HEK293T (cell line): ENCODE data around the gene LRCH4.

Experiments
- CTBP1 ChIP-seq: fragments of 450-650 bp; IDR thresholded peaks from 2 replicates; pipeline ENCODE4 v1.6.1; 2016; ENCODE audit warnings: borderline replicate concordance
- FOXM1 ChIP-seq: fragments of 450-650 bp; IDR thresholded peaks from 2 replicates; pipeline ENCODE4 v1.6.1; 2017; ENCODE audit warnings: mild to moderate bottlenecking, borderline replicate concordance
- HDGF ChIP-seq: fragments of 450-650 bp; IDR thresholded peaks from 2 replicates; pipeline ENCODE4 v1.6.1; 2017; ENCODE audit warnings: antibody characterized with exemption, borderline replicate concordance
- SP1 ChIP-seq: fragments of 450-650 bp; IDR thresholded peaks from 2 replicates; pipeline ENCODE4 v1.6.1; 2017
- TARDBP ChIP-seq: fragments of 450-650 bp; IDR thresholded peaks from 2 replicates; pipeline ENCODE4 v1.6.1; 2016

- TF ChIP-seq TARDBP (no peak), FOXM1 (no peak), HDGF (no peak), SP1 (no peak), CTBP1 (no peak)
Observed at GRCh38 chr7:100546129-100546925, 39.6 kb downstream of the LRCH4 start.
